Stimulated activated CD8-positive, alpha-beta memory T cell treated with anti-CD3 and anti-CD28 coated beads, Interleukin-4, amount 100 ng/mL, for 24 hours (primary cell): ENCODE measurements around the gene SOCS6.
"Not testable (repeated sequence)": the region's sequence is repeated elsewhere in the genome, so short reads cannot be mapped to it uniquely, and the experiment has no call there.

Experiments
- DNase-seq: peaks from one replicate; pipeline ENCODE4 v3.0.0-alpha.2; 2020; ENCODE audit warnings: low read depth

Gene SOCS6

DNA sequence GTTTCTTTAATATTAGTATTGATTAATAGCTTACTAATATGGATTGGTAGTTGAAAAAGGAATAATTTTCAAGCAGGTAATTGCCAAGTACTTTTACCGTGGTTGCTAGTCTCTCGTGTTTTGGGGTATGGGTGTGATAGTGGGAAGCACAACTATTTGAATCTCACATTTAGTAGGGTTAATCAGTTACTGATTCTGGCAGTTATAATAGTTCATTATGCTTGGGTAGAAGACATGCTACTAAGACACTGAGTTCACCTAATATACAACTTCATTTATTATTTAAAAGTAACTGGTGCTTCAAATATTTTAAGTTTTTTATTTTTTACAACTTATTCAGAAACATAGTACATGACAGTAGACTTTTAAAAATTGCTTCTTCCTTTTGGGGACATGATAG is 33.5 kb downstream of the SOCS6 start:
- no peak for DNase-seq

DNA sequence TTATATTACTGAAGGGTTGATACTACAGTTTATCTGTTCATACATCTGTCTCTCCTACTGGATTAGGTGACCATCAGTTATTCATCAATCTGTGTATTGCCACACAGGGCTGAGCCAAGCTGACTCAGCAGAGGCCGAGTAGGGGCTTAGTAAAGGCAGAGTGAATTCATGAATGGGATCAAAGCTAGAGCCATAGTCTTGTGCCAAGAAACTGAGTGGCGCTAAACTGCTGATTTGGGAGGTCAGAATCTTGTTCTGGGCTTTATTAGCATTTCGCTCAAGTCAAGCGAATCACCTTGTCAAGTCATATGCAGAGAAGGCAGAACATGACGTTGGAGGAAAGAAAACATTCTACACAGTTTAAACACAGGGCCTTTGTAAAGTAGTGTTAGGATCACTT is 34.1 kb downstream of the SOCS6 start:
- no peak for DNase-seq

DNA sequence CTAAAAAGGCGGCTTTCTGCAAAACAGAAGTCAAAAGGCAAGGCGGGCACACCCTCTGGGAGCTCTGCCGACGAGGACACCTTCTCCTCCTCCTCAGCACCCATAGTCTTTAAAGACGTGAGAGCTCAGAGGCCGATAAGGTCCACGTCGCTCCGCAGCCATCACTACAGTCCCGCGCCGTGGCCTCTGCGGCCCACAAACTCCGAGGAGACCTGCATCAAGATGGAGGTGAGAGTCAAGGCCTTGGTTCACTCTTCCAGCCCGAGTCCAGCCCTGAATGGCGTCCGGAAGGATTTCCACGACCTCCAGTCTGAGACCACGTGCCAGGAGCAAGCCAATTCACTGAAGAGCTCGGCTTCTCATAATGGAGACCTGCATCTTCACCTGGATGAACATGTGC is 36.1 kb downstream of the SOCS6 start:
- no peak for DNase-seq

DNA sequence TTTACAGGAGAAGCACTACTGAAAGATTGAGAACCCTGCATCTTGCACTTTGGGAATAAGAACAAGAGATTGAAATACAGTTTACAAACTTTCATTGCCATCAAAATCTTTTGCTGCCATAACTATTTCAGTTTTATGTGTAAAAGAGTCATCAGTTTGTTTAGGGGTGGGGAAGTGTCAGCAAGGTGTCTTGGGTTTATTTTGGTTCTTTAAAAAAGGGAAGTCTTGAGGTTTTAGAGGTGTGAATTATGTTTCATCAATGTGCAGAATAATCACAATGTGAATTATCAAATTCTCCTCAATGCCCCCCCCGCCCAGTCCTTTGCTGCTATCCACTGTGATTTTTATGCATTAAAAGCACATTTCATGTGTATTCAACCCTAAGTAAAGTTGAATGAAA is 37.4 kb downstream of the SOCS6 start:
- no peak for DNase-seq

DNA sequence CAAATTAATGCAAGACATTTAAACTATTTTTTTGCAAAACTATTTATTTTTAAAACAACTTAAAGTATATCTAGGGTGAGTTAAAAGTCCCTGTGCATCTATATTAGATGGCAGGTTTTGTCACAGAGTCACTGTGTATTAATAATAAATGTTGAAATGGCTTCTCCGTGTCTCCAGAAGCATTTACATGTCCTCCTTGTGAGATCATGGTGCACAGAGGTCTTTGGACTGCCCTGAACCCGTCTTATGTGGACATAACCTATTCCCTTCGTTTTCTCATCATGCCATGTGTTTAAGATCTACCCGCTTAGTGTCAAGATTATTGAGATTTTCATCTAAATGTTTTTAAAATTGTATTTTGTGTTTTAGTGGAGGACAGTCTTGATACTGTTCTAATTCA is 39.3 kb downstream of the SOCS6 start:
- no peak for DNase-seq

DNA sequence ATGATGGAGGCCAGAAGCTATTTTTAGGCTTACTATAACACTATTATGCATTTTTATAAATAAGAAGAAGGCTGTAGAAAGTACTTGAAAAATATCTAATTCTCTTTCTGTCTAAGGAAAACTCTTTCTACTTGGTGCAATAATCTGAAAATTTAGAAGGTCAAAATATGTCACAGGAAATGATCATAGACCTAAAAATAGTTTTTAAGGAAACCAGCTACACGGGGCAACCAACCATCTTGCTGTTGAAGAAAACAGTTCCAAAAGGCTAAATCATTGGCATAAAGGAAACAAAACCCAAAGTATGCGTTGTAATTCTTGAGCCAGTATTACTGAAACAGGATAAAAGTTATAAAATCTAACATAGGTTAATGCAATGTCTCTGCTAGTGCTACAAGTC is 40.2 kb downstream of the SOCS6 start:
- no peak for DNase-seq

DNA sequence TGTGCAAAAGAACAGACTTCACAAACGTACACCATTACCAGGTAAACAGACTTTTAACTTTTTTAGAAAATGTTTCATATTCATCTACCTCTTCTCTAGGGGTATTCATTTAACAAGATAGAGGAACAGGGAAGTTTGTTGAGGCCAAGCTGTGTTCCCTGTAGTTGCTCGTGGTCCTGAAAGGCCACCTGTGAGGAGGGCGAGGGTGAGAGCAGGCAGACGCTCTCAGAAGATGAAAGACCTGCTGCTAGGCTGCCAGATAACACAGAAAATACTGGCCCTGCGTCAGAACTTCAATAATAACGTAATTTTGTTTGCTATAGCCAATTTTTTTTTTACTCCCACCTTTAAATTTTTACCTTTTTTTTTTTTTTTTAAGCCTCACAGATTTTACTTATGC is 42.0 kb downstream of the SOCS6 start:
- no peak for DNase-seq

DNA sequence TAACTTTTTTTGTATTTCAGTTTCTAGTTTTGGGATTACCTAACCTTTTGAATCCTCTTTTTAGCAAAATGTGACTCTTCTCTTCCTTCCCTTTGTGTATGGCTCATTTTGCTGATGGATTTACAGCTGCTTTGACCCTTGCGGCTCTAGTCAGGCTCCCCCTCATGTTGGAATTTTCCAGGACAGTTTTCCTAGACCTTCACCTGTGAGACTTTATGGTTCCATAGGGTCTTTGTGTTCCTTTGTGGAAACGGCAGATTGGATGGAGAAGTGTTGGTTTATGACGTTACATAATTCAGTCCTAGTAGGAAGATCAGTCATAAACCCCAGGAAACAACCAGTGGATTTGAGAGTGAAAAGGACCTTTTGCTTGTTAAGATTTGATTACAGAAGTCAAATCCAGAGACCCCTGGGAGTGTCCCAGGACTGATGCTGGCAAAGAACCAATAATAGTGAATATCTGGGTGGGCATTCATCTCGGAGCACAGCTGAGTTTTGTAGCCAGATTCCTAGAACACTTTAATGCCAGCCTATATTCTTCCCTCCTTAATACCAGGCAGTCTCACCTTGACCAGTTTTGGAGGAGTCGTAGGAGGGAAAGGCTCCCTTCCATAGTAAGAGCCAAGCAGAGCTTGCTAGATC is 42.7 kb downstream of the SOCS6 start:
- no peak for DNase-seq

DNA sequence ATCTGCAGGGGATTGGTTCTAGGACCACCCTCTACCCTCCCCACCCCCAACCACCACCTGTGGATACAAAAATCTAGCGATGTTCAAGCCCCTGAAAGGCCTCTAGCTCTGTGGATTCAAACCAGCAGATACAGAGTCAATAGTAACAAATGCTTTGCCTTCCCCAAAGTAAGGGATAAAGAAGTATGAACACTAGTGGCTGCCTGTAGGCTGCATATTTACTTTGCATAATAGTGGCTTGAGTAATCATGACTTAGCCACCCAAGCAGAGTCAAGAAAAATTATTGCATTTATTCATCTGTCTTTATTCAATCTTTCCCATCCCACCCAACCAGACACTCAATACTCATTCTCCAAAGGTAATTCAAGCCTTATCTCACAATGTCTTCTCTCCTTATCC is 43.8 kb downstream of the SOCS6 start:
- no peak for DNase-seq

DNA sequence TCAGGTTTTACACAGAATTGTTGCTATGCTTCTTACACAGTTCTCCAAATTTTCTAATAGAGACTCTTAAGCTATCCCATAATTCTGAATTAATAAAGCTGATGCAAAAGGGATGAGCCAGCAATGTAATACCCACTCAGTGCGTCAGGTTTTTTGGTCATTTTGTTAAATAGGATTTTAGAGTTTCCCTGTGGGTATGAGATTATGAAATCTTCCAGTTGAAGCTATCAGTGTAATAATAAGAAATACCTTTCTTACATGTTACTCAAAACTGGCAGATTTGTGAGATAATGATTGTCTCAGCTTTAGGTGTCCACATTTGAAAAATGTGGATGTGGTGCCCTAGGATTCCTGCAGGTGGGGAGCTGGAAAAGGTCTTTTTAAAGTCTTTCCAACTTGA is 44.5 kb downstream of the SOCS6 start:
- DNase-seq, result no peak

DNA sequence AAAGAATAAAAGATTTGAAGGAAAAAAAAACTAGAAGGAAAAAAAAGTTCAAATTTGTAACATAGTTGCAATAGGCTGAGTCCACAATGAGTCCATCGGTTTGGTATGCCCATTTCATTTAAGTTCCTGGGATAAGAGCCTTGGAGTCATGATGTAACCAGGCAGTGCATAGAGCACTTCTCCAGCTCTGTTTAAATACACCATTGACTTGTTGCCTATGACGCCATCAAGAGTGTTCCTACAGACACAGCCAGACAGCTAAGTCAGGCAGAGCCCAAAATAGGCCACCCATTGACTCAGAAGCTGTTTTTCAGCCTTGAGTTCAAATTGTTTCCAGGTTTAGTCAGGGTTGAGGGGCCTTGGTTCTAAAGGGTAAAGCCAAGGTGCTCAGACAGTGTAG is 44.9 kb downstream of the SOCS6 start:
- DNase-seq, result no peak

DNA sequence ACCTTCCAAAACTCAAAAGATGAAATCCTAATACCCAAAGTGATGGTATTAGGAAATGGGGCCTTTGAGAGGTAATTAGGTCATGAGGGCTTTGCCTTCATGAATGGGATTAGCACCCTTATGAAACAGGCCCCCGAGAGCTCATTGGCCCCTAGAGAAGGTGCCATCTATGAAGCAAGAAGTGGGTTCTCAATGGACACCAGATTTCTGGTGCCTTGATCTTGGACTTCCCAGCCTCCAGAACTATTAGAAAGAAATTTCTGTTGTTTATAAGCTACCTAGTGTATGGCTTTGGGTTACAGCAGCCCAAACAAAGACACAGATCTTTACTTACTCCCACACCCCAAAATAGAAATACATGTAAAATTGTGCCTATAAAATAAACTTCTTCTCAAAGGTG is 45.4 kb downstream of the SOCS6 start:
- no peak for DNase-seq

DNA sequence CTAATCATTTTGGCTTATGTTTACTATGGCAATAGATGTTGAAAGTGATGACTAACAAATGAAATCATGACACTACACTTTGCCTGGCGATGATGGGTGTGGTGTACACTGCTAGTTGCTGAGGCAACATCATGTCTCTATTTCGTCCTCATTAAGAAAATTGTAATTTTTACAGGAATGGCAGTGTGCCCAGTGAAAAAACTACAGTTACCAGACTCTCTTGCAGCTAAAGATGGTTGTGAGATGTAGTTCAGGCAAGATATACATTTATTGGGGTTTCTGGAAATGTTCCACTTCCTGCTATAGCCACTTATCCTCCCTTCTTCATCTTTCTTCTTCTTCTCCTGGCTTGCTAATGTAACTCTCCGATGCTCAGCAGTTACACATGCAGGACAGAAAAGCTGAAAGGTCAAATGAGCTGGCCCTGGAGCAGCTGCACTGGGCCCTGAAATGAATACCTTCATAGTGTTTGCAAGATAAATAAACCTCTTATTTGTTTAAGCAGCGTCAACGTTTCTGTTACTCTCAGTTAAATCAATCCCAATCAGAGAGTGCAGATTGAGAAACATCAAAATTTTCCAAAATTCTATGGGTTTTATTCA is 46.0 kb downstream of the SOCS6 start:
- DNase-seq, result no peak

DNA sequence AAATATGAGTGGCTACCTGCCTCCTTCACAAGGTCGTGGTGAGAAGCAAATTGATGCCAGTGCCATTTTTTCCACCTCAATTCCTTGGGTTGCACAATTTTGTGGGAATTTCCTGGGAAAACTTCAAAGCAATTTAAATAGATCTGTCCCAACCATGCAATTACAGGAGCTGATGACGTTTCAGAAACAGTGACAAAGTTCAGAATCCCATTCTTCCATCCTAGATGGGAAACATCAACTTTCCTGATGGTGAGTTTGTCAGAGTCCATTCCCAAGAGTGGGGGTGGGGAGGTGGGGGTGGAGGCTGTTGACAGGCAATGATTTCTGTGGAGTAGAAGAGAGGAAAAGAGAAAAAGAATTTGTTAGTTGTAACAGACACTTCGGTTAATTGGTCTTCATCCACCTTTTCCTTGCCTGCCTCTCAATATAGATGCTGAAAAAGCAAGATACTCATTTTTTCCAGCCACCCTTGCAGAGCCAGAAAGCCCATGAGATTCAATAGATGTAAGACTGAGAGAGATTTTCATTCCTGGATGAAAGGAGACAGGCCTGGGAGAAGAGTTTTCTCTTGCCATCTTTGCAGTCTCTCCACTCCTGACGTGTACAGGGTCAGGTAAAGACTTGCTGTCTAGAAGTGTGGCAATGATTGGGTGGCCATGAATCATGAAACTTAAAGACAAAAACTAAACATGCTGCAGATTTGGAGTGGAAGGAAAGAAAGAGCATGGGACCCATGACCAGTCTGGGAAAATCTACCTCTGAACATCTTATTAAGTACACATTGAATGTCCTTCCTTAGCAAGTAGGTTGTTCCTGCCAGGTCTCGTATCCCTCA is 47.3 kb downstream of the SOCS6 start:
- DNase-seq, result no peak

DNA sequence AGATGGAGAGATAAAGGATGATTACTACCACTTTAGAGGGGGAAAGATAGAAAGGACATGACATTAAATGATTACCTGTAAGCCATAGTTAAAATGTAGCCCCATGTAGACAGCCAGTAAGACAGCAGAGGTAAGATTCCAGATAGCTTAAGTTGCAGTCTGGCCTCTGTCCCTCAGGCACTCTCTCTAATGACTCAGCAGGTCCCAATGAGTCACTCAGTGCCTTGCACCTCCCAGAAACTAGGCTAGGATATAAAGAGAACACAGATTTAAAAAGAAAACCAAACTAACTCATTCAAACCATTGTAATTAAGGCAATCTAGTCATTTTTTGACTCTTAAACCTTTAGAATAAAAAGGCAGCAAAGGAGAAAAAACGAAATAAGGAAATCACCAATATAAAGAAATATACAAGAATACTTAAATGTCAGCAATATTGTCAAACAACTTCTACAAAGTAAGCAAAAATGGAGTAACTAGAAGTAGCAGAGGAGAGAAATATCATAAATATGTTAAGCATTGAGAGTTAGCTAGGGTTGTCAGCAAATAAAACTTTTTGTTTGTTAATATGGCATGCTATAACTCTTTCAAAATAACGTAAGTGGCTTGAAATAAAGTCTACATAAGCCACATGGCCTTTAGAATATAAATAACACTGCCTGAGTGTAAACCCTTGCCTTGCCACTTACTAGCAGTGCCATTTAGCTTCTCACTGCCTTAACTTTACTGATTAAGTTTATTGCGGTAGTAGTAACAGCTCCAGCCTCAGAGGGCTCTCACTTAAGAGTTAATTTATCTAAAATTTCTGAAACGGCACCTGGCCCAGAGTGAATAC is 48.5 kb downstream of the SOCS6 start:
- no peak for DNase-seq

DNA sequence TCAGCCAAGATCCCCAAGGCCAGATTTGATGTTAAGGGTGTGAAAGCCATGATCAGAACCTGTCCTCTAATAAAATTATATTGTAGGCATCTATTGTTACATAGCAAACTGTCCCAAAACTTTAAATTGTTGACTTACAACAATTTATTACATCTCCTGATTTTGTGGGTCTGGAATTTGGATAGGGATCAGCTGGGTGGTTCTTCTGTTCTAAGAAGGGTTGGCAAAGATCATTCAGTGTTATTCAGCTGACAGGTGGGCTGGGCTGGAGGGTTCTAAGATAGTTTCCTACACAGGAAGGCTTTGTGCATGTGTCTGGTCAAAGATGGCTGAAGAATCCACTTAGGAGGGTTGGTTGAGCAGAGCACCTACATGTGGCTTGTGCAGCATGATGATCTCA is 50.0 kb downstream of the SOCS6 start:
- no peak for DNase-seq

DNA sequence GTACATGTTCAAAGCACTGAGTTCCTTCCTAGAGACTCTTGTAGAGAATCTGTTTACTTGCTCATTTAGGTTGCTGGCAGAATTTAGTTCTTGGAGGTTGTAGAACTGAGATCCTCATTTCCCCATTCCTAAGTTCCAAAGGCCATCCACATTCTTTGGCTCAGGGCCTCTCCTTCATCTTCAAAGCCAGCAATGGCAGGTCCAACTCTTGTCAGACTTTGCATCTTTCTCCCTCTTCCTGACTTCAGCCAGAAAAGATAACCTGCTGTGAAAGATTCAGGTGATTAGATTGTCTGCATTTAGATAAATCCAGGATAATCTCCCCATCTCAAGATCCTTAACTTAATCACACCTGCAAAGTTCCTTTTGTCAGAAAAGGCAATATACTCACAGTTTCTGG is 51.1 kb downstream of the SOCS6 start:
- DNase-seq, result no peak

DNA sequence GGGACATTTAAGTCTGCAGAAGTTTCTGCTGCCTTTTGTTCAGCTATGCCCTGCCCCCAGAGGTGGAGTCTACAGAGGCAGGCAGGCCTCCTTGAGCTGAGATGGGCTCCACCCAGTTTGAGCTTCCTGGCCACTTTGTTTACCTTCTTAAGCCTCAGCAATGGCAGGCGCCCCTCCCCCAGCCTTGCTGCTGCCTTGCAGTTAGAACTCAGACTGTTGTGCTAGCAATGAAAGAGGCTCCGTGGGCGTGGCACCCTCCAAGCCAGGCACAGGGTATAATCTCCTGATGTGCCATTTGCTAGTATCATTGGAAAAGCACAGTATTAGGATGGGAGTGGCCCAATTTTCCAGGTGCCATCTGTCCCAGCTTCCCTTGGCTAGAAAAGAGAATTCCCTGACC is 59.6 kb downstream of the SOCS6 start:
- DNase-seq, result not testable (repeated sequence)

DNA sequence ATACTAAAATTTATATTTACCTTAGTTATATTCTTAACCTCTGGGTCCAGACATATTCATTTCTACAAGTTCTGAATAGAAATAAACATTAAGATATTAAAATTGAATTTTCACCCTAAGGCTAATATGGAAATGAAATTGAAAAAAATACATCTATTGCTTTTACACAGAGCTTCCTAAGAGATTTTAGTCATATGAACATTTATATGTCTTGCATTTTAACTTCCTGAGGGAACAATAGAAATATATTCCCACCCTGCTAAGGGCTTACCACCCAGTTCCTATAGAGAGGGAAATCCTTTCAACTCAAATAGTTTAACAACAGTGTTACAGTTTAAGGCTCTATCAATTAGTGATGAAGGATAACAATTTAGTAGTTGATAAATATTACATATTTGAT is 60.5 kb downstream of the SOCS6 start:
- no peak for DNase-seq

DNA sequence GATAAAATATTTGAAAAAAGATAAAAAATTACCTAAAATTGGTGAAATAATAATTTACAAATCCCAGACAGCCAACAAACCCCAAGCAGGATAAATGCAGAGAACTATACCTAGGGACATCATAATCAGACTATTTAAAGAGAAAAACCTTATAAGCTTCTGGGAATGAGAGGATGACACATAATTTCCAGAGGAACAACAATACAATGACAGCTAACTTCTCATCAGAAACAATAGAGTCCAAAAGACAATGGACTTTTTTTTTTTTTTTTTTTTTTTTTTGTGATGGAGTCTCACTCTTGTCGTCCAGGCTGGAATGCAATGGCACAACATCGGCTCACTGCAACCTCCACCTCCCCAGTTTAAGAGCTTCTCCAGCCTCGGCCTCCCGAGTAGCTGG is 65.2 kb downstream of the SOCS6 start:
- DNase-seq, result no peak

DNA sequence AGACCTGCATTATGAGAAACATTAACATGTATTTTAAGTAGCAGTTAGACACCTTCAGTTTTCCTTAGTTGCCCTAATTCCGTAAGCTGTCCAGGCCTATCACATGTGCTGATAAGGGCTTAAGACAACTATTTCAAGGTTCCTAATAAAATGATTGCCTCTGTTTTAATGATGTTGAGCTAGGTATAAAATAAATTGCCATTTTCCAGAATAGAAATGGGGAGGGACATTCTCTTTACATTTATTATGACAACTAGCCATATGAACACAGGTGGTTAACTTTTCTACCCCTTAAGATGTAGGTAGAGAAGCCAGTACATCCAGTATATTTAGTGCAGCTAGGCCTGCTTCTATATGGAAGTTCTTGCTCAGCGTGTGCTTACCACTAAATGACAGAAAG is 65.9 kb downstream of the SOCS6 start:
- no peak for DNase-seq

DNA sequence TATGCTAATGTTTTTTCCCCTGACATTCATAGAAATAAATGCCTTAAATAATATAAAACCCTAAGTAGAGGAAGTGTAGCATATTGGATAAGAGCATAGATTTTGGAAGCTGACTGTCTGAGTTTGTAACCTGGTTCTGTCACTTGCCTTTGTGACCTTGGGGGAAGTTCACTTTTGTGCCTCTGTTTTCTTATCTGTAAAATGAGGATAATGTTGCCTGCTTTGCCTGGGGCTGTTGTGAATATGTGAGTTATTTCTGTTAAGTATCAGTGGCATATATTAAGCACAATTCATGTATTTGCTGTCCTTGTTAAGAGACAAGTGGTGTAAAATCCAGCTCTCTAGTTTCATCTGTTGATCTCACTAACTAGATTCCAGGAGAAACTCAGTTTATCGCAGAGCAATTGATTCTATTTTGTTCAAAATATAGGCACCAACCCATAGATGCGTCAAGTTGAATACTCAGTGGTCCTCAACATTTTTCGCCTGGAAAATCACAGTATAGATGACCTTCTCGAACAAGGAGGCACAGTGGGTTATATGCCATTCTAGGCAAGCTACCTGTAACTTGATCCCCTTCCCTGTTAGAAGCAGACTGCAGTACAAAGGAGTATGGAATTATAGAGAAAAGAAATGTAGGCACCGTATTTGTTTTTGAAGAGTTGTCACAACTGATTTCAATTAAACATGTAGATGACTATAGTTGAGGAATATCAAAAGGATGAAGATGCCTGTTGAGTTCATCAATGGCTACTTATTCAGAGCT is 67.0 kb downstream of the SOCS6 start:
- DNase-seq, result no peak
